AG09309 (cell line): ENCODE measurements around the gene CANT1.

Source experiments
- DNase-seq: peaks from one replicate; pipeline ENCODE4 v3.0.0-alpha.2; 2010; ENCODE audit warnings: low read depth
- H3K4me3 ChIP-seq: 2 replicates; pipeline ENCODE4 v1.5.1; 2011; ENCODE audit warnings: mild to moderate bottlenecking, low read depth, low read length, moderate library complexity; ENCODE audit not compliant: control insufficient read depth
- CTCF ChIP-seq: IDR thresholded peaks from 2 replicates; pipeline ENCODE4 v1.5.1; 2011; ENCODE audit warnings: mild to moderate bottlenecking, low read depth, low read length, inconsistent platforms; ENCODE audit not compliant: insufficient read depth, control insufficient read depth; ENCODE audit errors: missing control alignments

Gene CANT1

DNA sequence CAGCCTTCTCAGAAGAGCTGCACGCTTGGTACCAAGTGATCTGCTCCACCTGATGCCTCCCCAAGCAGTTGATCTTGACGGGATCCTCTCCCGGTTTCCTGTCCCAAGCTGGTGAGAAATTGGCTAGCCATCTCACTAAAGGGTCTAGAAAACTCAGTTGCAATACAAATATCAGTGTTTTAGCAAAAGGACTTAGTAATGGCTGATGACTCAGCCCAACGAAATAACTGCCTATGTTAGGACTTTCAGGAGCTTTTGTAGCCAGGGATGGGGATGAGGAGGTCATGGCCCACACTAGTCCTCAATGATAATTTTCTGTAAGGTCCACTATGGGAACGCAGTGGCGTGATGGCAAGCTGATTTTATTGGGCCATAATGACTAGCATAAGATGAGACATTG lies 41.7 kb upstream of the CANT1 start:
- no peak for TF ChIP-seq CTCF
- no peak for DNase-seq
- no peak overlapping the region for H3K4me3 ChIP-seq

DNA sequence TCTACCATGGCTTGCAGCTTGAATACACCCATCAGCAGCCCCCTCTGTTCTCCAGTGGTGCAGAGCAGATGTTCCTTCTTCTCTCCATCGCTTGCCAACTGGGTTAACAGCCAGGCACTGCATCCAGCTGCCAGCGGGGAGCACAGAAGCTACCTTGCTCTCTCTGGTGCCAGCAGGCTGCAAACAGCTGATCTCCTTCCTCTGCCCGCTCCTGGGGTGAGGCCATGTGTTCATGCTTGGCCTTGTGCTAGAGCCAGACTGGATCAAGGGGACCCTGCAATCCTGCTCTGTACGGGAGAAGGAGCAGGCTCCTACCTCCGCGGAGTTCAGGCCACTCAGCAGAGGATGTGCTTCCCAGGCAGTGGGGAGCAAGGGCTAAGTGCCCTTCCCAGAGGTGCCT lies 41.0 kb upstream of the CANT1 start:
- TF ChIP-seq CTCF, result no peak
- no peak overlapping the region for H3K4me3 ChIP-seq
- no peak for DNase-seq

DNA sequence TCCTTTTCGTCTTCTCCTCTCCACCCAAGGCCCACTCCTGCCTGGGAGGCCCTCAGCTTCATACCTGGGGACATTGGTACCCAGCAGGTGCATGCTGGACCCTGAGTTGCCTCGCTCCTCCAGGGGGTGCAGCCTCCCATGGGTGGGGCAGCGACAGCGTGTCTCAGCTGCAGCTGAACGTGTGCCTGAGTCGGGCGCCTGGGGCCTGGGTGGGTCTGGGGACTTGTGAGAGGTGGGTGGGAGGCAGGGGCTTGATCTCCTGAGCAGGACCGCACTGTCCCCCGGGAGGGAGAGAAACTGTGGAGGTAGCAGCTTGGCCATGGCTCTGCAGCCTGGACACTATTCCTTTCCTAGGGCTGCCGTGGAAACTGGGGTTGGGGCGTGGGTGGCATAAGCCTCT lies 40.3 kb upstream of the CANT1 start:
- no peak overlapping the region for H3K4me3 ChIP-seq
- no peak for TF ChIP-seq CTCF
- DNase-seq, result no peak

GRCh38 chr17:79048826-79049755 lies 39.5 kb upstream of the CANT1 start:
- no peak overlapping the region for H3K4me3 ChIP-seq
- no peak for DNase-seq
- no peak for TF ChIP-seq CTCF

DNA sequence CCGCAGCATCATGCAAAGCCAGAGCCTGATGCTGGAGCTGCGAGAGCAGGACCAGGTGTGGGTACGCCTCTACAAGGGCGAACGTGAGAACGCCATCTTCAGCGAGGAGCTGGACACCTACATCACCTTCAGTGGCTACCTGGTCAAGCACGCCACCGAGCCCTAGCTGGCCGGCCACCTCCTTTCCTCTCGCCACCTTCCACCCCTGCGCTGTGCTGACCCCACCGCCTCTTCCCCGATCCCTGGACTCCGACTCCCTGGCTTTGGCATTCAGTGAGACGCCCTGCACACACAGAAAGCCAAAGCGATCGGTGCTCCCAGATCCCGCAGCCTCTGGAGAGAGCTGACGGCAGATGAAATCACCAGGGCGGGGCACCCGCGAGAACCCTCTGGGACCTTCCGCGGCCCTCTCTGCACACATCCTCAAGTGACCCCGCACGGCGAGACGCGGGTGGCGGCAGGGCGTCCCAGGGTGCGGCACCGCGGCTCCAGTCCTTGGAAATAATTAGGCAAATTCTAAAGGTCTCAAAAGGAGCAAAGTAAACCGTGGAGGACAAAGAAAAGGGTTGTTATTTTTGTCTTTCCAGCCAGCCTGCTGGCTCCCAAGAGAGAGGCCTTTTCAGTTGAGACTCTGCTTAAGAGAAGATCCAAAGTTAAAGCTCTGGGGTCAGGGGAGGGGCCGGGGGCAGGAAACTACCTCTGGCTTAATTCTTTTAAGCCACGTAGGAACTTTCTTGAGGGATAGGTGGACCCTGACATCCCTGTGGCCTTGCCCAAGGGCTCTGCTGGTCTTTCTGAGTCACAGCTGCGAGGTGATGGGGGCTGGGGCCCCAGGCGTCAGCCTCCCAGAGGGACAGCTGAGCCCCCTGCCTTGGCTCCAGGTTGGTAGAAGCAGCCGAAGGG lies 38.6 kb upstream of the CANT1 start:
- no peak for TF ChIP-seq CTCF
- H3K4me3 ChIP-seq, result no peak overlapping the region
- DNase-seq, result no peak

- H3K4me3 ChIP-seq, result no peak overlapping the region
- DNase-seq, result no peak
- TF ChIP-seq CTCF, result no peak
These were observed 37.8 kb upstream of the CANT1 start for GRCh38 chr17:79047291-79047920.
